H54 (cell line): Measurements from ENCODE around the gene SEPTIN10.
"Not testable (repeated sequence)": the region's sequence is repeated elsewhere in the genome, so short reads cannot be mapped to it uniquely, and the experiment has no call there.

Source experiments
- DNase-seq: peaks from one replicate; pipeline ENCODE4 v3.0.0; 2011; ENCODE audit warnings: low spot score, mixed read lengths; ENCODE audit not compliant: insufficient read length
- FAIRE-seq: peaks from 3 replicates; lab custom pipeline; 2011; peaks lifted over from hg19 to GRCh38; lab: Jason Lieb, UNC
- POLR2A ChIP-seq: IDR thresholded peaks from 2 replicates; pipeline ENCODE4 v1.6.1; 2011; ENCODE audit warnings: low read depth, mild to moderate bottlenecking, low read length

SEPTIN10 gene

DNA sequence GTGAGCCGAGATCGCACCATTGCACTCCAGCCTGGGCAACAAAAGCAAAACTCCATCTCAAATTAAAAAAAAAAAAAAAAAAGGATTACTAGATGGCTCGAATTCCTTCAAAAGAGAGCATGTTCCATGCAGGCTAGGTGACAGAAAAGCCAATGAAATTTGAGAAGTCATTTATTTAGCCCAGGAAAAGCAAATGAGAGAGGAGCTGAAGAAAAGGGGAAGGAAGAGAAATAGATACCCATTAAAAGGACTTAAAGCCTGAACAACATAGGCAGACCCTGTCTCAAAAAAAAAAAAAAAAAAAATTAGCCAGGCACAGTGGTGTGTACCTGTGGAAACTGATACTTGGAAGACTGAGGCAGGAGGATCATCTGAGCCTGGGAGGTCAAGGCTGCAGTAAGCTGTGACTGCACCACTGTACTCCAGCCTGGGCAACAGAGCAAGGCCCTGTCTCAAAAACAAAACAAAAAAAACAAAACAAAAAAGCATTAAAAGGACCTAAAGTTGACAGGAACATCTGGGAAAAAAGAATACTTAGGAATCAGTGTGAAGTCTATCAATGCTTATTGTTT lies 11.1 kb downstream of the SEPTIN10 start:
- FAIRE-seq (no peak), DNase-seq (no peak)
- no peak for TF ChIP-seq POLR2A

DNA sequence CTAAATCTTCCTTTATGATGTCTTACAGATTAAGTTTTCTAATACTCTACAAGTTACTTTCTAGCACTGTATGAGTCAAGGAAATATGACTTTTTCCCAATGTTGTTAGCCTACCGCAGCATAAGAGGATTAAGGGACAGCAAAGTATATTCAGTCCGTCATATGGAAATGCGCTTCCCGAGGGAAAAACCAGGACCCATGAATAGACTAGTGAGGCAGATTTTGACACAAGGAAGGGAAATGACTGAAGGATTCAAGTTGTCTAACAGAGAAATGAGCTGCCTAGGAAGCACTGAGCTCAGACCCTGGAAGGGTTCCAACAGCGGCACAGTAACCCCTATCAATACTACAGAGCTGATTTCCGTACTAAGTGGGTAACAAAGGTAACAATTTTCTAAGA lies 12.0 kb downstream of the SEPTIN10 start:
- TF ChIP-seq POLR2A: no peak
- no peak for FAIRE-seq
- no peak for DNase-seq

DNA sequence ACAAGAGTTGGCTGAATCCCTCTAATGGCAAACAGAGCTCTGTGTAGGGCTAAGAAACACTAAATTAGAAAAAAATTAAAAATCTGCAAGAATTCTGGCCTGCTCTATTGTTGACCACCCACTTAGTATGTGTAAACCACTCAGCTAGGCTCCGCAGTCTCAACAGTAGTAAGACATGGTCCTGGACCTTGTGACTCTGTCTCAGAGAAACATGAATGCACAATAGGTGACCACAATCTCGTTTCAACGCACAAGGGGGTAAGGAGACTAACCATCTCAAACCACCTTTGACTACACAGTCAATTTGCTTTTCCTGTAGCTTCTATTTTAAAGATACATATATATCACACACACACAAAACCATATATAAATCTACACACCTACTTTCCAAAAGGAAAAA lies 16.5 kb downstream of the SEPTIN10 start:
- DNase-seq: no peak
- TF ChIP-seq POLR2A: no peak
- FAIRE-seq: no peak

DNA sequence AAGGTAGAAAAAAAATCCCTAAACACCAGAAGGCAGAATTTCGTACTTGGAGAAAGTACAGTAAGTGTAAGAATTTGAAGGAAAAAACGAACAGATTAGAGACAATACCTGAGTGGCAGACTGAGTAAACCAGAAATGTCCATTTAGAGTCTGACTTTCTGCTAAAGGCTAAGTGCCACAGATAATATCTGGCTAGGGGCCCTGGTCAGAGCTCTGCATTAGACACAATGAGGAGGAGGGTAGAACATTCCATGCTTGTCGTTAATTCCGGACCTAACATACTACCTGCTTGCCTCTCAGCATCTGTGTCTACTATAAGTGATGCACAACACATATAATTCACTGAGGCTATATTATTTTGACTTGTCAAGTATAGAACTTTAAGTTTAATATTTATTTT lies 18.1 kb downstream of the SEPTIN10 start:
- TF ChIP-seq POLR2A: no peak
- FAIRE-seq: no peak

DNA sequence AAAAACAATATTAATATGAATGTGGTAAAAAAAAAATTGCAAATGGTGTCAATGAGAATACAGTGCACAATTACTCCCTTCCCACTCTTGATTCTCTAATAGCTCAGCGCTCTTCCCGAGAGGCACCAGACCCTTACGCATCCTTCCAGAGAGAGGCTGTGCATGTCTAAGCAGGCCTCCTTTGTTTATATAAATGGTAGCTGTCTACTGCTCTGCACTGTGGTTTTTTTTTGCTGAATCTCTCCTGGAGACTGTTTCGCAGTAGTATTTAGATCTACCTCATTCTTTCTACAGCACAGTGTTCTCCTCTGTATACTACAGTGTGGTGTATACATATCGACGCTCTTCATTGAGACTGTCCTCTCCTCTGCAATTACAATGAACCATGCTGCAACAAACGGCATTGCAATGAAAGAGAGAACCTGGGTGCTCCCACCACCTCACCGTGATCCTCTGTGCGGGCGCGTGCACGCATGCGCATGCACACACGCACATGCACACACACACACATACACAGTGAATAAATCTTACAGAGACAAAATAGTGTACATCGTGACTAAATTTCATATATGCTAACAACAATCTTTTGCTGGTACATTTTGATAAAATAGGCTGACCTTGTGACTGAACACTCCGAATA lies 19.4 kb downstream of the SEPTIN10 start:
- FAIRE-seq (no peak), DNase-seq (no peak)
- no peak for TF ChIP-seq POLR2A

More for the DNA sequence above, 18.1 kb downstream of the SEPTIN10 start:
- DNase-seq: no peak

DNA sequence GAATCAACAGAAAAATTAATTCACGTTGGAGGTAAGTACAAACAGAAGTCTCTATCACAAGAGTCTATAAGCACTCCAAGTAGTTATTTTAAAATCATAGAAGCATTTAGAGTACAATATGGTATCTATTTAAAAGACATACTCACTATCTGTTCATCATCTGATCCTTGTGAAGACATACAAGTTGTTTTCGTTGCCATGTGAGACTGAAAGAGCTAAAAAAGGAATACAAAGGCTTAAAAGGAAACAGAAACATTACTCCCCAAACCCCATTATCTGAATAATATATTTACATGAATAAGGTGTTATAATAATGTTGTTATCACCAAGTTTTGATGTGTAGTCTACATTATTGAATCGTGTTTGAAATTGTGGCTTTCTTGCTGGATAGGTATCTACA lies 20.9 kb downstream of the SEPTIN10 start:
- DNase-seq (no peak), FAIRE-seq (no peak)
- TF ChIP-seq POLR2A: no peak

DNA sequence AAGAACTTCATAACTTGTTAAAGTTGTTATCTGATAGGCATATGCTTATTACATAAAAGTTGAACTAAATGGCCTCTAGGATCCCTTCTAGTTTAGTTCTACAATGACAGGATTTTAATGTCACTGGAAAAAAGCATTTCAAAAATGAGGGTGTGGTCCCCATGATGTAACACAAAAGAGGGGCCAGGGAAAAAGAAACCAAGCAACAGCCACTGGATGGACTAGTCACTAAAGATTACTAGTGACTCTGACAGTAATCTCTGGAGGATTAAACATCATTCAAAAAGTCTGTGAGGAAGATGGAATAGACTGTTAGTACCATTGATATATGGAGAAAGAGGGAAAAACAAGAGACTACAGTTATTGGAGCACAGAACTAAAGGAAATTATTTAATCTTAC lies 22.6 kb downstream of the SEPTIN10 start:
- TF ChIP-seq POLR2A: no peak
- DNase-seq: no peak
- FAIRE-seq: no peak

DNA sequence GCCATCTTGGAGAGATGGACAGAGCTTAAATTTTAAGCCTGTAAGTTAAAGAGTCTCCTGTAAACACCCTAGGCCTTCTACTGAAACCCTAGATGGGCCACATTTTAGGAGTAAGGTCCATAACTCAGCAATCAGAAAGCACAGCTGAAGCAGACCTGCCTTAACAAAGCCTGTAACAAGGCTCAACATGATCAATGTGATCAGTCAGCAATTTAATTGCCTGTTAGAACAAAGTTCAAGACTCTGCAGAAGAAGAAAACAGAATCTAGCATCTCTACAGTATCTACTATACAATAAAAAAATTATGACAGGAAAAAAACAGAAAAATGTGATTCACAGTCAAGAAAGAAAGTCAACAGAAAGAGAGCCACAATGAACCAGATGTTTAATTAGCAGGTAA lies 27.1 kb downstream of the SEPTIN10 start:
- TF ChIP-seq POLR2A: no peak
- DNase-seq (no peak), FAIRE-seq (no peak)

DNA sequence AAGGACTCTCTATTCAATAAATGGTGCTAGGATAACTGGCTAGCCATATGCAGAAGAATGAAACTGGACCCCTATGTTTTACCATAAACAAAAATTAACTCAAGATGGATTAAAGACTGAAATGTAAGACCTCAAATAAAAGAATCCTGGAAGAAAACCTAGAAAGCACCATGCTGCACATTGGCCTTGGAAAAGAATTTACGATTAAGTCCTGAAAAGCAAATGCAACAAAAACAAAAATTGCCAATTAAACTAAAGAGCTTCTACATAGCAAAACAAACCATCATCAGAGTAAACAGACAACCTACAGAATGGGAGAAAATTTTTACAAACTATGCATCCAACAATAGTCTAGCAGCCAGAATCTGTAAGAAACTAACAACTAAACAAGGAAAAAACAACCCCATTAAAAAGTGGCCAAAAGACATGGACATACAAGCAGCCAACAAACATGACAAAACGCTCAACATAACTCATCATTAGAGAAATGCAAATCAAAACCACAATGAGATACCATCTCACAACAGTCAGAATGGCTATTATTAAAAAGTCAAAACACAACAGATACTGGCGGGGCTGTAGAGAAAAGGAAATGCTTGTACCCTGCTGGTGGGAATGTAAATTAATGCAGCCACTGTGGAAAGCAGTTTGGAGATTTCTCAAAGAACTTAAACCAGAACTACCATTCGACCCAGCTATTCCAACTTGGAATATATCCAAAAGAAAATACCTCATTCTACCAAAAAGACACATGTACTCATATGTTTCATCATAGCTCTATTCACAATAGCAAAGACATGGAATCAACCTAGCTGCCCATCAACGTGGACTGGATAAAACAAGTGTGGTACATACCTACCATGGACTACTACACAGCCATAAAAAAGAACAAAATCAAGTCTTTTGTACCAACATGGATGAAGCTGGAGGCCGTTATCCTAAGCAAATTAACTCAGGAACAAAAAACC lies 30.6 kb downstream of the SEPTIN10 start:
- peak; percentile 55 for FAIRE-seq
- no peak for TF ChIP-seq POLR2A
- no peak for DNase-seq

DNA sequence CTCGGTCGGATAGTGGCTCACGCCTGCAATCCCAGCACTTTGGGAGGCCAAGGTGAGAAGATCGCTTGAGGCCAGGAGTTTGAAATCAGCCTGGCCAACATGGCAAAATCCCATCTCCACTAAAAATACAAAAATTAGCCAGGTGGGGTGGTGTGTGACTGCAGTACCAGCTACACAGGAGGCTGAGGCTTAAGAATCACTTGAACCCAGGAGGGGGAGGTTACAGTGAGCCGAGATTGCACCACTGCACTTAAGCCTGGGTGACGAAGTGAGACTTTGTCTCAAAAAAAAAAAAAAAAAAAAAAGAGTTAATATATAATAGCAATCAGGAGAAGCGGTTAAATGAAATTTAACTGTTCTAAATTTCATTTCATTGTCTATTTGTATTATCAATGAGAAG lies 36.1 kb downstream of the SEPTIN10 start:
- DNase-seq, FAIRE-seq: not testable (repeated sequence)

DNA sequence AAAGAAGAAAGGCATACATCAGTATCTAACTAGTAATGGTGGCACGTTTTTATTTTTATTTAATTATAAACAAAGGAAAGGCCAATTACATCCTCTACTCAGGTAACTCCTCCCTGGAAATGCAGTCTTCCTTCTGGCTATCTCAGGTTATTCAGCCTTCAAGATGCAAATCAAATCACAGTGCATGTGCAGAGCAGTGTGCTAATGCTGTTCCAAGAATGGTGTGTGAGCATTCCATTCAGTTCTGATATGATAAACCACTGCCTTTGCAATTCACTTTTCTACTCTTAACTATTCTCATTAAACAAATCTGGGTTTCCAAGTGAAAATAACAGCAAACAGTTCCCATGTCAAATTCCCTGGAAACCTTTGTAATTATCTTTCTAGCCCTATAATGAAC lies 38.4 kb downstream of the SEPTIN10 start:
- FAIRE-seq: no peak

DNA sequence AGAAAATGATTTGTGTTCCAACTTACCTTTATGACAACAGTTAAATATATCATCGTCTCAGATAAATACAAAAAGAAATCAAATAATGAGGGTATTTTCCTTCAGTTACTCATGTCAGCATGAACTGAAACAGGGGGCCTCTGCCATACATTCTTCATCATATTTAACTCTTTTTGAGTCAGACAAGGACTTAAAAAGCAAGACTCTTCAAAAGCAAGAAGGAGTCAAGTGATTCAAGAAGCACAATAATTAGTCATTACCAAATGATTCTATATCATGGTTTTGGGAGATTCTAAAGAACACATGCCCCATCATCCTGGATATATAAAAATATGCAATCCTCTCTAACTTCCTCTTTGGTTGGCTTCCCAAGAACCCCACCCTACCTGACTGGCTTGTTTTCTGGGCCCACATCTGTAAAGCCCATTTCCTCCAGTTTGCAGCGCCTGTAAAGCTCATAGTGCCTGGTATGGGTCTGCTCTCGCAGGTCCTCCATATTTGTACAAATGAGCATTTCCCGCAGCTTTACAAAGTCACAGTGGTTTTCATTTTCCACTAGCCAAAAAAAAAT lies 49.7 kb downstream of the SEPTIN10 start:
- no peak for TF ChIP-seq POLR2A
- FAIRE-seq (no peak), DNase-seq (no peak)

More for the DNA sequence above, 38.4 kb downstream of the SEPTIN10 start:
- no peak for TF ChIP-seq POLR2A
- DNase-seq: no peak

DNA sequence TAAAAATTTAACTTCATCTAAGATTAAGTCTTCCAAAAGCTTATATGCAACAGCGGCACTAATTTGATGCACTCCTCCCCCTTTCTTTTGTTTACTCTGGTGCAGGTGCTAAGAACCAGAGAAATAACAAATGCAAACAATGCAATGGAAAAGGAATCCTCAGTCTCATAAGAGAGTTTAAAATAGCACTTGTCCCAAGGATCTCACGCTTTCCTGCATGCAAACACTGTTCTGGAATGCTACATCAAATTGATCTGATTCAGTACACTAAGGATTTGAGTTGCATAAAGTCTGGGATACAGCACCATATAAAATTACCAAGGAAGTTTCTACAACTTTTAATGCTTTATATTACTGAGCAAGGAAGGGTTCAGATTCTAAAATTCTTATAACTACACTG lies 50.5 kb downstream of the SEPTIN10 start:
- TF ChIP-seq POLR2A: no peak
- DNase-seq (no peak), FAIRE-seq (no peak)

DNA sequence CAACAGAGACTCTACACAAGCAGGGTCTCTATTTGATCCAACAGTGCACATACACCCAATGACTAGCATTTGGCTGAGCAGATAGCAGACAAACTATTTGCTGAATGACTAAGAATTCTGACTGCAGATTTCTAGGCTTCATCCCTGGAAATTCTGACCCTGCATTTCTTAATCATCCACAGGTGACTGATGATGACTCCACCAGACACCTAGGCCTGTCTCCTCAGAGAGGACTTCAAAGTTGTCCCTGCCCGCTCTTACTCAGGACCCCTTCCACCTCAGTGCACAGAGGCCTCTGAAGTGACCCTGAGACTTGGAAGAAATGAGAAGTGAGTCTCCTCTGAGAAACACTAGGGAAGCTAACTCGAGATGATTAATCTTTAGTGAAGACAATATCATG lies 51.3 kb downstream of the SEPTIN10 start:
- TF ChIP-seq POLR2A: no peak
- no peak for DNase-seq
- peak; percentile 23 for FAIRE-seq

DNA sequence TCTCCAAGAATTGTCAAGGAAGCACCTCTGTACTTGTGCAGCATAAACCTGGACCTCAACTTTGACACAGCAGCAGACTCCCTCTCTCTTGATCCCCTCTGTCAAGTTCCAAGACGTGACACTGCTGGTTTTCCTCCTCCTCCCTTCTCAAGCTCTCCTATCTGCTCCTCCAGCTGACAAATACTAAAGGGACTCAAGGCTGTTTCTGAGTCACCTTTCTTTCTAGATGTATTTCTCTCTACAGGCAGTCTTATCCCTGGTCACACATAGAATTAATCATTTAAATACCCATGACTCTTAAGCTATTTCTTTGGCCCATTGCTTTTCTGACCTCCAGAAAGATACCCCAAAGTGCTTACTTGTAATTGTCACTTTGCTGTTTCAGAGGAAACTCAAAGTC lies 53.5 kb downstream of the SEPTIN10 start:
- peak; percentile 18 for DNase-seq
- FAIRE-seq: peak; percentile 30
- no peak for TF ChIP-seq POLR2A
